DMS114 treated with DMSO at 0.1 percent for 48 hours (cell line): ENCODE data around the gene SLC26A1.
A peak's percentile ranks its signal among the peaks of the same experiment; 100 is the strongest.
"Not testable (repeated sequence)": the region's sequence is repeated elsewhere in the genome, so short reads cannot be mapped to it uniquely, and the experiment has no call there.

Experiments
- DNase-seq: peaks from one replicate; lab custom pipeline; 2025; ENCODE audit not compliant: unreplicated experiment; lab: John Stamatoyannopoulos, UW

Gene SLC26A1

GRCh38 chr4:986428-986878, 6.8 kb downstream of the SLC26A1 start:
- DNase-seq: no peak

- no peak for DNase-seq
Observed at GRCh38 chr4:985123-985830, 7.9 kb downstream of the SLC26A1 start.

GRCh38 chr4:984336-985054, 8.7 kb downstream of the SLC26A1 start:
- DNase-seq: no peak

GRCh38 chr4:982814-983213, 10.4 kb downstream of the SLC26A1 start:
- no peak for DNase-seq

- DNase-seq: no peak
Observed at GRCh38 chr4:982291-982690, 10.9 kb downstream of the SLC26A1 start.

GRCh38 chr4:978957-979701, 14.1 kb downstream of the SLC26A1 start:
- DNase-seq: no peak

- not testable (repeated sequence) for DNase-seq
Observed at GRCh38 chr4:976016-976415, 17.2 kb downstream of the SLC26A1 start.

- no peak for DNase-seq
Observed at GRCh38 chr4:974668-975067, 18.5 kb downstream of the SLC26A1 start.

GRCh38 chr4:973431-974397, 19.5 kb downstream of the SLC26A1 start, which contains the start of gene DGKQ:
TSS of gene DGKQ (minus strand) at chr4:973569. CDS start at chr4:973482, 87 bp downstream.
- DNase-seq: peak; percentile 26

- no peak for DNase-seq
Observed at GRCh38 chr4:972651-973424, 20.4 kb downstream of the SLC26A1 start.

GRCh38 chr4:971666-972500, 21.3 kb downstream of the SLC26A1 start:
- DNase-seq: no peak

GRCh38 chr4:970854-971520, 22.2 kb downstream of the SLC26A1 start:
- no peak for DNase-seq

- DNase-seq: no peak
Observed at GRCh38 chr4:970046-970745, 23.0 kb downstream of the SLC26A1 start.

- DNase-seq: no peak
Observed at GRCh38 chr4:968621-969394, 24.4 kb downstream of the SLC26A1 start.

GRCh38 chr4:968221-968620, 25.0 kb downstream of the SLC26A1 start:
- DNase-seq: no peak

GRCh38 chr4:967113-968104, 25.8 kb downstream of the SLC26A1 start:
- no peak for DNase-seq
